Ovary (tissue), 9 donors: Measurements from ENCODE around the gene LENG8. TPM values are rescaled to one million over a fixed set of nuclear protein-coding genes. Genes with fewer than 3 reads are reported as not detected.

Source experiments
- DNase-seq, 5 donors: peaks; one replicate each; pipeline ENCODE4 v3.0.0-alpha.2; 2019 to 2020
- H3K27ac ChIP-seq, 2 donors: fragments of 200-600 bp; one replicate each; pipeline versions ENCODE4 v1.5.1 to v1.8.0; 2019 to 2022
- H3K27me3 ChIP-seq: fragments of 200-600 bp; one replicate; pipeline ENCODE4 v1.8.0; 2022
- H3K36me3 ChIP-seq: fragments of 200-600 bp; sonication (generic); one replicate; pipeline ENCODE4 v1.5.1; 2019
- H3K4me1 ChIP-seq: one replicate; pipeline ENCODE4 v1.8.1; 2013; ENCODE audit warnings: mild to moderate bottlenecking, moderate library complexity; ENCODE audit not compliant: insufficient read depth
- H3K4me3 ChIP-seq: fragments of 200-600 bp; sonication (generic); one replicate; pipeline ENCODE4 v1.5.1; 2017
- H3K9me3 ChIP-seq, 2 donors: fragments of 200-600 bp in 1 of 2; sonication (generic) in 1 of 2; one replicate each; pipeline versions ENCODE4 v1.5.1 to v1.8.1; 2013 to 2019; ENCODE audit warnings: mild to moderate bottlenecking in 1 of 2, moderate library complexity in 1 of 2
- CTCF ChIP-seq, 3 donors: fragments of 450-650 bp in 2 of 3; fragments of 200-600 bp in 1 of 3; IDR thresholded peaks; one replicate each; pipeline versions ENCODE4 v1.5.1 to v1.8.0; 2016 to 2022; ENCODE audit warnings: antibody characterized with exemption in 3 of 3, mild to moderate bottlenecking in 1 of 3
- EP300 ChIP-seq: sonication (generic); formaldehyde crosslinking; IDR thresholded peaks from one replicate; pipeline ENCODE4 v1.6.1; 2017; ENCODE audit warnings: antibody characterized with exemption
- POLR2A ChIP-seq: fragments of 450-650 bp; IDR thresholded peaks from one replicate; pipeline ENCODE4 v1.6.1; 2017; ENCODE audit warnings: antibody characterized with exemption, mild to moderate bottlenecking, moderate library complexity
- WGBS, 3 donors: extraction: QIAGEN DNeasy Blood & Tissue Kit in 1 of 3; methylation state at CpG; one replicate each; pipeline versions ENCODE4 v1.1.5 to v1.1.7; 2013 to 2017; 5-methylcytosine and 5-hydroxymethylcytosine counted together
- intact Hi-C, 4 donors: fragments of 100-400 bp; cut with DNase I; formaldehyde crosslinking; loops; one replicate each; pipeline versions ENCODE4 v1.11.0 to v1.15.1; 2022 to 2023
- polyA plus RNA-seq, 2 donors: library from polyadenylated mRNA; stranded (reverse); fragments of 200-250 nt in 1 of 2; fragments of 350-450 nt in 1 of 2; fragmentation: Illumina TruSeq in 1 of 2; extraction: RNeasy Lipid Tissue Mini Kit (QIAGEN cat#74804) in 1 of 2; gene quantifications; one replicate each; pipeline ENCODE4 v1.2.3, GENCODE V29; 2013 to 2014
- total RNA-seq, 7 donors: library from RNA; depleted of rRNA in 2 of 7; stranded (reverse); fragments of >200 nt in 2 of 7; fragmentation: NEBNext Ultra II Directional in 3 of 7; extraction: Animal tissue kit (Norgen Biotek cat#: 25700) in 3 of 7; gene quantifications; one replicate each; pipeline versions ENCODE4 v1.1.0 to v1.2.4, GENCODE V29; 2016 to 2023
- donor health status: DM: no; HTN: no; CAD: no; lungs with moderate emphysema.
- donor health status: DM: no; HTN: no; CAD: no.
- donor health status: Bipolar disorder and iron deficiency.
- donor health status: DM: yes; HTN: yes; CAD: no.
- donor health status: DM: no; HTN: no; CAD: no.
- donor health status: DM: yes; HTN: yes; CAD: no.

LENG8 gene
- total and polyA plus RNA-seq, 9 donors, result 29.9 to 207 (median 136) TPM

- intact Hi-C loops, result no loop called here
- Histone ChIP-seq H3K36me3 (no peaks in the 10 kb centered on the region), H3K4me1 (peaks cover 18% of the 10 kb centered on the region), H3K27ac (no peak overlapping the region), H3K27me3 (no peaks in the 10 kb centered on the region), H3K9me3 (no peaks in the 10 kb centered on the region), H3K4me3 (no peak overlapping the region)
- 4 to 10% (median 6%) methylated on average over 11 of the region's 11 CpGs for WGBS, 3 donors
- TF ChIP-seq POLR2A, result no peak
- TF ChIP-seq CTCF (IDR thresholded peaks at IDR 0.05), result no peak
- no peak for TF ChIP-seq EP300
- DNase-seq, result peak in 3 of 5 donors; percentile 50 to 71 (median 61)
Measured at GRCh38 chr19:54431255-54431838, 17.7 kb upstream of the LENG8 start.

- Histone ChIP-seq H3K36me3 (no peaks in the 10 kb centered on the region), H3K4me3 (no peak overlapping the region), H3K4me1 (peaks cover 19% of the 10 kb centered on the region), H3K27ac (no peak overlapping the region), H3K27me3 (no peaks in the 10 kb centered on the region), H3K9me3 (no peaks in the 10 kb centered on the region)
- intact Hi-C loops, result no loop called here
- 49 to 66% (median 60%) methylated on average over 10 of the region's 10 CpGs for WGBS, 3 donors
- TF ChIP-seq CTCF (IDR thresholded peaks at IDR 0.05), result no peak
- TF ChIP-seq POLR2A, result no peak
- no peak for TF ChIP-seq EP300
- no peak for DNase-seq
Measured at GRCh38 chr19:54432144-54432738, 16.8 kb upstream of the LENG8 start.

GRCh38 chr19:54433697-54434096, 15.3 kb upstream of the LENG8 start:
- Histone ChIP-seq H3K4me3 (no peak overlapping the region), H3K36me3 (no peaks in the 10 kb centered on the region), H3K4me1 (peaks cover 19% of the 10 kb centered on the region), H3K27me3 (no peaks in the 10 kb centered on the region), H3K9me3 (no peaks in the 10 kb centered on the region), H3K27ac (no peak overlapping the region)
- no peak for DNase-seq
- intact Hi-C loops, result no loop called here
- TF ChIP-seq POLR2A, result no peak
- TF ChIP-seq CTCF (IDR thresholded peaks at IDR 0.05), result no peak
- WGBS, 3 donors, result 80% methylated on average over 5 of the region's 5 CpGs

GRCh38 chr19:54434112-54434872, 14.7 kb upstream of the LENG8 start:
- DNase-seq, result peak in 1 of 5 donors; percentile 40
- TF ChIP-seq POLR2A (no peak), EP300 (no peak), CTCF (IDR thresholded peaks at IDR 0.05) (no peak)
- Histone ChIP-seq H3K36me3 (no peaks in the 10 kb centered on the region), H3K9me3 (no peaks in the 10 kb centered on the region), H3K4me3 (no peak overlapping the region), H3K27me3 (no peaks in the 10 kb centered on the region), H3K4me1 (peaks cover 19% of the 10 kb centered on the region), H3K27ac (no peak overlapping the region)
- 34 to 55% (median 43%) methylated on average over 23 of the region's 23 CpGs for WGBS, 3 donors
- intact Hi-C loops, result no loop called here
